ENCODE results near the gene LONRF3.
A peak's percentile ranks its signal among the peaks of the same experiment; 100 is the strongest.
"Not testable (repeated sequence)": the region's sequence is repeated elsewhere in the genome, so short reads cannot be mapped to it uniquely, and the experiment has no call there.

The LONRF3 gene

DNA sequence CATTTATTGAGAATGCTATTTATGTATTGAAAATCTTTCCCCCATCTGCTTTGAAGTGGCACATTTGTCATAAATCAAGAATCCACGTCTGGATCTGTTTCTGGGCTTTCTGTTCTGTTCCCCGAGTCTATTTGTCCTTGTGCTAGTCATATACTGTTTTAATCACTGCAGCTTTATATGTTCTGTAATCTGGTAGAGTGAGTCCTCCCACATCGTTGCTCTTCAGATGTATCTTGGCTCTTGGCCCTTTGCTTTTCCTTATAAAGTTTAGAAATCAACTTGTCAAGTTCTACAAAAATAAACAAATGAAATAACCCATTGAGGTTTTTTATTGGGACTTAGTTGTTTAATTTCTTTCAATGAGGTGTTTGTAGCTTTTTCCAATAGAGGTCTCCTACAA lies 29.0 kb downstream of the LONRF3 start:
- ATAC-seq (replicated peaks) (no peak), DNase-seq (no peak)
- Mint-ChIP-seq H3K9me3 (no peaks in the 10 kb centered on the region), H3K27me3 (no peaks in the 10 kb centered on the region), H3K4me3 (no peak overlapping the region), H3K4me1 (ENCODE audit: low read depth in 2 of 2) (peaks cover 0 to 15% of the 10 kb centered on the region in 2 donors), H3K36me3 (ENCODE audit: insufficient read depth) (peaks cover 39% of the 10 kb centered on the region), H3K27ac (no peak overlapping the region)

DNA sequence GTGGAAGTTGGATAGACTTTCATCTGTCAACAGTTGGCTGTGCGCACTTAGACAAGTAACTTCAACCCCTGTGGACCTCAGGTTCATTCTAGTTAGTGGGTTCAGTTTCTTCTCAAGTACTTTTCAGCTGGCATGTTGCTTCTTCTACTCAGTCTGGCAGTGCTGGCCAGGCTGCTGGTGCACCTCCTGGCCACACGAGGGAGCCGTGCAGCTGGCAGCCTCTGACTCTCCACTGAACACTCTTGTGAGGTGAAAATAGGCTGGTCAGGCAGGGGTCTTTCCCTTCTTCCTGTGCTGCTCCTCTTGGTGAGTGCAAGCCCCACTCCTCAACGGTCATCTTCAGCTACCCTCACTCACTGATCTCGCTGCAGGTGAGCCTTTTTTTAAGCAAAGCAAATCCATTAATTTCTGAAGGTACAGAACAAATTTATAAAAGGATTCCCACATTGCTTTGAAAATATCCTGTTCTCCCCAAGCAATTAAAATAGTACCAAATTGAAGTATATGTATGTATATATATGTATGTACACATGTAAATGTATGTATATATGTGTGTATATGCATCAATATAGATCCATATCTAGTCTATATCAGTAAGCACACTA lies 30.6 kb downstream of the LONRF3 start:
- DNase-seq (peak; percentile 17 to 28 (median 18)), ATAC-seq (replicated peaks) (peak; percentile 85)
- H3K27me3 Mint-ChIP-seq = no peaks in the 10 kb centered on the region
- H3K4me1 Mint-ChIP-seq (ENCODE audit: low read depth in 2 of 2) = peaks cover 0 to 12% of the 10 kb centered on the region in 2 donors
- H3K4me3 Mint-ChIP-seq = no peak overlapping the region
- no peaks in the 10 kb centered on the region for H3K9me3 Mint-ChIP-seq
- H3K36me3 Mint-ChIP-seq (ENCODE audit: insufficient read depth) = peaks cover 41% of the 10 kb centered on the region
- no peak overlapping the region for H3K27ac Mint-ChIP-seq

DNA sequence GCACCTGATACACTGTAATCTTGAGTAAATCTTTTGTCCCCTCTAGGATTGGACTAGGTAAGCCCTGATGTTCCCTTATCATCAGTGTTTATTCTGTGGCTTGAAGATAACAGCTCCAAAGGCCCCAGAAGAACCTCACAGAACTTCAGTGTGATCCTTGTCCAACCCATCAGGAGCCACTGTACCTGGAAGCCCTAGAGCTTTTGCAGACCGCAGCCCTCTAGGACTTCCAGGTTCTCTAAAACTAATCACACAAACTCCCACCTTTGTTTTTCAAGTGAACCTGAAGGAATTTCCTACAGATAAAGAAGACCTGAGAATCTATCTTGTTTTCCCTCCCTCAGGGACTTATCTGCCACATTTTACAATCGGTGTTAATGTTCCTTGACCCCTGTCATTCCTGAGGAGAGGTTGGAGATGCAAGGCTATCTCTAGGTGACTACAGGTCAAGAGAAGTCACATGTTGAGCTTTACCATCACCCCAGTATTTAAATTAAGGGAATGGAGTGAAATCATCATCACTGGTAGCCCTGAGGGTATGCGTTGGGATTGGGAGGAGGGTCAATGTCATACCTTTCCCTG lies 32.9 kb downstream of the LONRF3 start:
- no peaks in the 10 kb centered on the region for H3K27me3 Mint-ChIP-seq
- peaks cover 0 to 6% of the 10 kb centered on the region in 2 donors for H3K4me1 Mint-ChIP-seq (ENCODE audit: low read depth in 2 of 2)
- no peak for DNase-seq
- H3K36me3 Mint-ChIP-seq (ENCODE audit: insufficient read depth) = peaks cover 48% of the 10 kb centered on the region
- no peak overlapping the region for H3K27ac Mint-ChIP-seq
- H3K9me3 Mint-ChIP-seq = no peaks in the 10 kb centered on the region
- H3K4me3 Mint-ChIP-seq = no peak overlapping the region
- no peak for ATAC-seq (replicated peaks)

DNA sequence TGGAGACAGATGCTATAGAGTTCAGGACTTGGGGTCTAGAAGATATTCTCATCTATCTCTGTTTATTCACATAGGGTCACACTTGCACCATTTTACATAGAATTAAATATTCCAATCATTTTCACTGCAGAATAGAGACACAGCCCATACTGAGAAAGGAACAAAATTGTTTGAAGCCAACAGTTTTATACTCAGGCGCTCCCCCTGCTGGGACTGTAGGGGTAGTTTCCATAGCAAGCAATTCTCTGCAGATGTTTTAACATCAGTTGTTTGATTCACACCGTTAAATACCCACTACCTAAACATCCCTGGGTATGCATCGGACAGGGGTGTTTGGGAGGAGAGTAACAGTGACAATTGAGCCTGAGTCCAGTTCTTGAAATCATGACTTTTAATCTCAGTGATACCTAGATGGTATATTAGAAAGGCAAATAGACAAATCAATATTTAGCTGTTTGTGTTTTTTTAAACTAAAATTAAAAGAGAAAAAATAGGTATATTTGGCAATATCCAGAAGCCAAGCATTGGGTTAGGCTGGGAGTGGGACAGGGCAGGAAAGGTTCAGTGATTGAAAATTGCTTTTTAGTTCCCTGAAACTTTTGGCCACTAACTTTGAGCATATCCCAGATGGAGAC lies 33.8 kb downstream of the LONRF3 start:
- H3K4me1 Mint-ChIP-seq (ENCODE audit: low read depth in 2 of 2) = peaks cover 0 to 6% of the 10 kb centered on the region in 2 donors
- ATAC-seq (replicated peaks) (peak; percentile 35), DNase-seq (peak in 2 of 3 experiments; percentile 1 to 16)
- no peaks in the 10 kb centered on the region for H3K9me3 Mint-ChIP-seq
- H3K27me3 Mint-ChIP-seq = no peaks in the 10 kb centered on the region
- peaks cover 40% of the 10 kb centered on the region for H3K36me3 Mint-ChIP-seq (ENCODE audit: insufficient read depth)
- no peak overlapping the region for H3K4me3 Mint-ChIP-seq
- H3K27ac Mint-ChIP-seq = no peak overlapping the region

DNA sequence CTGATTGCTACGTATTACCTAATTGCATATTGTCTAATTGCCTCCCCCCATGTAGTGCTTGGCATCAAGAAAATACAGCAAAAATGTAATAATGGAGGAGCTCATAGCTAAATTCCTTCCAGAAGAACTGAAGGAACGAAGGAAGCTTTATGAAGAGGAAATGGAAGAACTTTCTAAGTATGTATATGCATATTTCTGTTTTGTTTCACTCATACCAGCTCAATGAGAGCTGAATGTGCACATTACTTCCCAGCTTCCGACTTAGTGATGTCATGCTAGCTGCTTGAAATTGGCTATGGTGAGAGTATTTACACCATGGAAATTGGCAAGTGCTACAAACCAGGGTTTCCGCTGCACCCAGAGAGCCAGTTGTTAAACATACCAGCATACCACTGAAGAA lies 34.7 kb downstream of the LONRF3 start:
- H3K27ac Mint-ChIP-seq = no peak overlapping the region
- H3K9me3 Mint-ChIP-seq = no peaks in the 10 kb centered on the region
- DNase-seq (no peak), ATAC-seq (replicated peaks) (no peak)
- H3K4me3 Mint-ChIP-seq = no peak overlapping the region
- peaks cover 0 to 3% of the 10 kb centered on the region in 2 donors for H3K4me1 Mint-ChIP-seq (ENCODE audit: low read depth in 2 of 2)
- peaks cover 44% of the 10 kb centered on the region for H3K36me3 Mint-ChIP-seq (ENCODE audit: insufficient read depth)
- no peaks in the 10 kb centered on the region for H3K27me3 Mint-ChIP-seq

DNA sequence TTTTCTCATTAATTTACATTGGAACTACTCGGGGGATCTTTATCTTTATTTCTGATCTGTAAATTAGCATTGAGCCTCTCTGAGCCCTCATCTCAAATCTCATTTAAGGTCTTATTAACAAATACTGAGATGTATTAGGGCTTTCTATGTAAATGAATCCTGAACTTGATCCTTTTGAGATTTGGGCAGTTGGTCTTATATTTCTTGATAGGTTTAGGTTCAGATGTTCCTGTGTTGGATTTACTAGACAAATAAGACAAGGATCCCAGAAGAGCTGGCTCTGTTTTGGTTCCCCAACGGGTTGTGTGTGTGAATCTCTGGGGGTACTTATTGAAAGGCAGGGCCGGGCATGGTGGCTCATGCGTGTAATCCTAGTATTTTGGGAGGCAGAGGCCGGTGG lies 36.1 kb downstream of the LONRF3 start:
- ATAC-seq (replicated peaks) = no peak
- Mint-ChIP-seq H3K4me1 (ENCODE audit: low read depth in 2 of 2) (no peaks in the 10 kb centered on the region), H3K27ac (no peak overlapping the region), H3K9me3 (no peaks in the 10 kb centered on the region), H3K4me3 (no peak overlapping the region), H3K27me3 (no peaks in the 10 kb centered on the region), H3K36me3 (ENCODE audit: insufficient read depth) (peaks cover 42% of the 10 kb centered on the region)
- DNase-seq = no peak

DNA sequence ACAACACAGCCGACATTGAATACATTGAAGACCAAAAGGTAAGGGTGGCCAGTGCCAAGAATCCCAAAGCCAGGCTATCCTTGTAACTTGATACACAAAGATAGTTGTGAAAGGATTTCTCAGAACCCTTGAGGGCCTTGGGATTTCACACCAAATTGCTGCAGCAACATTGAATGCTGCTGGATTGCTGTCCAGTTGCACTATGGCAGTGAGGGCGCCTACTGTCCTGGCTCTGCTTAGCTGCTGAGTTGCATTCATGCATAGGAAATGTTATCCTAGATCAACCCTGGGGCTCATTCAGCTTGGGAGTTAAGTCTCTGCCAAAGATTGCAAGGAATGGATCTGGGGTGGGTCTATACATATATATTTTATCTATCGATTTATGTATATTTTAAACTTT lies 38.7 kb downstream of the LONRF3 start:
- H3K9me3 Mint-ChIP-seq = no peaks in the 10 kb centered on the region
- H3K4me1 Mint-ChIP-seq (ENCODE audit: low read depth in 2 of 2) = no peaks in the 10 kb centered on the region
- no peak overlapping the region for H3K4me3 Mint-ChIP-seq
- no peak overlapping the region for H3K27ac Mint-ChIP-seq
- no peaks in the 10 kb centered on the region for H3K27me3 Mint-ChIP-seq
- ATAC-seq (replicated peaks) (no peak), DNase-seq (no peak)
- H3K36me3 Mint-ChIP-seq (ENCODE audit: insufficient read depth) = peaks cover 32% of the 10 kb centered on the region

DNA sequence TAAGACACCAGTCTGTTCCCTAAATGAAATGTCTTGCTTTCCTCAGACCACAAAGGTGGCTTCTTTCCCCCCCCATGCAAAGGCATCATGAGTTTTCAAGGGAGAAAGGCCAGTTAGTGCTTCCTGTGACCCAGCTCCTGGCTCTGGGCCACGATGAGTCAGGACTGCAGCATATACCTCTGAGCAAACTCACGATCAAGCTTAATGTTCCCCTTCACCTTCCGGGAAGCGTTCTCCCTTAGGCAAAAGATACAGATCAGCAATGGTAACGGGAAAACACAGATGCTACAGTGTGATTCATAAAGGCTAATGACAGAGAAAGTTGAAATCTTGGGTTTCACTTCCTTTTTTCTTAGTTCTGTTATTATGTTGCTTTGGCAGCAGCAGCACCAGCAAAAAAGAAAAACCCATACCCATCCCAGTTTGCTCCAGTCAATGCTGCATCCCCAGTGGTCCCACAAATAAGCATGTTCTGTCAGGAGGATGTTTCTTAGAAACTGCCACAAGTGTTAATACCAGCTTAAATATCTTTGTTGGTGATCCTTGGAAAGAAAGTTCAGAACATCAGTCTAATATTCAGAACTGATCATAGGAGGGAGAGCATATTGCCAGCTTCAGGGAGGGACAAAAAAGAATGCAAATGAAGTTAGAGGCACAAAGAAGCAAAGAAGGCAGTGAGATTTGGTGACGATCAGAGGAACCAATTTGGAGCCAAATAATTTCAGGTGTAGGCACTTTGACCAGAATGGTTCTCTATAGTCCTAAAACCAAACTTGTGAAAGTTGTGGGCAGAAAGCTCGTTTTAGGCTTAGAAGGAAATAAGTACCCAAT lies 41.2 kb downstream of the LONRF3 start:
- ATAC-seq (replicated peaks) (peak; percentile 16), DNase-seq (no peak)
- no peak overlapping the region for H3K4me3 Mint-ChIP-seq
- H3K36me3 Mint-ChIP-seq (ENCODE audit: insufficient read depth) = peaks cover 31% of the 10 kb centered on the region
- H3K9me3 Mint-ChIP-seq = no peaks in the 10 kb centered on the region
- peaks cover 0 to 2% of the 10 kb centered on the region in 2 donors for H3K4me1 Mint-ChIP-seq (ENCODE audit: low read depth in 2 of 2)
- H3K27ac Mint-ChIP-seq = peak overlapping the region in 1 of 2 donors; percentile 32
- H3K27me3 Mint-ChIP-seq = no peaks in the 10 kb centered on the region

DNA sequence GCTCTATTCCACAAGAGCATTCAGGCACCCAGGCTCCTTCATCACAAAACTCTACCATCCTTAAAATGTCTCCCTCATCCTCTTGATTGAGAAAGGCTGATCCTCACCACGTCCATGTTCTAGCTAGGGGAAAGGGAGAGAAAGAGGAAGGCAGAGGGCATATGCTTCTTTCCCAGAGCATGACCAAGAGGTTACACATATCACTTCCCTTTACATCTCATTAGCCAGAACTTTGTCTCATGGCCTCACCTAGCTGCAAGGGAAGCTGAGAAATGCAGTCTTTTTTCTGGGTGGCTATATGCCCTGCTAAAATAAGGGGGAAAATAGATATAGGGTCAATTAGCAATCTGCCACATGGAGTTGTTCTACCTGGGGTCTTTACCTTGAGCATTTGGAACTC lies 42.7 kb downstream of the LONRF3 start:
- no peak for DNase-seq
- H3K27me3 Mint-ChIP-seq = no peaks in the 10 kb centered on the region
- H3K36me3 Mint-ChIP-seq (ENCODE audit: insufficient read depth) = peaks cover 26% of the 10 kb centered on the region
- ATAC-seq (replicated peaks) = no peak
- H3K4me3 Mint-ChIP-seq = no peak overlapping the region
- no peaks in the 10 kb centered on the region for H3K9me3 Mint-ChIP-seq
- no peak overlapping the region for H3K27ac Mint-ChIP-seq
- peaks cover 0 to 2% of the 10 kb centered on the region in 2 donors for H3K4me1 Mint-ChIP-seq (ENCODE audit: low read depth in 2 of 2)

DNA sequence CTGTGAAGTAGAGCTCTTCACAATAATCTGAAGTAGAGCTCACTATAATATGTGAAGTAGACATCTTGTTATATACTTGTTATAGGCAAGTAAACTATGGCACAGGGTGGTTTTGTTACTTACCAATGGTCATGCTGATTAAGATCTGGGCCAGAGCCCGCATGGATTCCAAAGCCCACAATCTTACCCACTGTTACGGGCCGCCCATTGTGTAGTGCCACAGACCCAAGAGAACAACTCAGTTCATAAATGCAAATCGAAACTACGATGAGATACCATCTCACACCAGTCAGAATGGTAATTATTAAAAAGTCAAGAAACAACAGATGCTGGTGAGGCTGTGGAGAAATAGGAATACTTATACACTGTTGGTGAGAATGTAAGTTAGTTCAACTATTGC lies 51.5 kb downstream of the LONRF3 start:
- Mint-ChIP-seq H3K36me3 (ENCODE audit: insufficient read depth) (peaks cover 19% of the 10 kb centered on the region), H3K27ac (no peak overlapping the region), H3K4me3 (no peak overlapping the region), H3K9me3 (no peaks in the 10 kb centered on the region), H3K27me3 (no peaks in the 10 kb centered on the region), H3K4me1 (ENCODE audit: low read depth in 2 of 2) (no peaks in the 10 kb centered on the region)
- ATAC-seq (replicated peaks) (no peak), DNase-seq (no peak)

DNA sequence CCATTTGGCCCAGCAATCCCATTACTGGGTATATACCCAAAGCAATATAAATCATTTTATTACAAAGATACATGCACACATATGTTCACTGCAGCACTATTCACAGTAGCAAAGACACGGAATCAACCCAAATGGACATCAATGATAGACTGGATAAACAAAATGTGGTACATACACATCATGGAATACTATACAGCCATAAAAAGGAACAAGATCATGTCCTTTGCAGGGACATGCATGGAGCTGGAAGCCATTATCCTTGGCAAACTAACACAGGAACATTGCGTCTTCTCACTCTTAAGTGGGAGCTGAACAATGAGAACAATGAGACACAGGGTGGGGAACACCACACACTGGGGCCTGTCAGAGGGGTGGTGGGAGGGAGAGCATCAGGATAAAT lies 51.9 kb downstream of the LONRF3 start:
- not testable (repeated sequence) for DNase-seq; ATAC-seq (replicated peaks); H3K27ac Mint-ChIP-seq; H3K27me3 Mint-ChIP-seq; H3K9me3 Mint-ChIP-seq; H3K4me3 Mint-ChIP-seq; H3K4me1 Mint-ChIP-seq (ENCODE audit: low read depth in 2 of 2)
- peaks cover 19% of the 10 kb centered on the region for H3K36me3 Mint-ChIP-seq (ENCODE audit: insufficient read depth)

DNA sequence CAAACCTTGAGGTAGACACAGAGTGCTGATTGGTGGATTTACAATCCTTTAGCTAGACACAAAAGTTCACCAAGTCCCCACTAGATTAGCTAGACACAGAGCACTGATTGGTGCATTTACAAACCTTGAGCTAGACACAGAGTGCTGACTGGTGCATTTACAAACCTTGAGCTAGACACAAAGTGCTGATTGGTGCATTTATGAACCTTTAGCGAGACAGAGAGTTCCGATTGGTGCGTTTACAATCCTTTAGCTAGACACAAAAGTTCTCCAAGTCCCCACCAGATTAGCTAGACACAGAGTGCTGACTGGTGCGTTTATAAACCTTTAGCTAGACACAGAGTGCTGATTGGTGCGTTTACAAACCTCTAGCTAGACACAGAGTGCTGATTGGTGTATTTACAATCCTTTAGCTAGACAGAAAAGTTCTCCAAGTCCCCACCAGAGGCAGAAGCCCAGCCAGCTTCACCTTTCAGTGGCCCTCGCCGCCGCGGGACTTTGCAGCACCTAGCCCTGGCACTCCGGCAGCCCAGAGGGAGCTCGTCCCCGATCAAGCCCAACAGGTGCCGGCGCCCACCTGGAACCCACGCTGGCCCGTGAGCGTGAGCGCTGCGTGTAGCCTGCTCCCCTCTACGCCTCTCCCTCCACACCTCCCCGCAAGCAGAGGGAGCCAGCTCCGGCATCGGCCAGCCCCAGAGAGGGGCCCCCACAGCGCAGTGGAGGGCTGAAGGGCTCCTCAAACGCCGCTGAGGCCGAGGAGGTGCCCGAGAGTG lies 53.7 kb downstream of the LONRF3 start:
- not testable (repeated sequence) for ATAC-seq (replicated peaks)

DNA sequence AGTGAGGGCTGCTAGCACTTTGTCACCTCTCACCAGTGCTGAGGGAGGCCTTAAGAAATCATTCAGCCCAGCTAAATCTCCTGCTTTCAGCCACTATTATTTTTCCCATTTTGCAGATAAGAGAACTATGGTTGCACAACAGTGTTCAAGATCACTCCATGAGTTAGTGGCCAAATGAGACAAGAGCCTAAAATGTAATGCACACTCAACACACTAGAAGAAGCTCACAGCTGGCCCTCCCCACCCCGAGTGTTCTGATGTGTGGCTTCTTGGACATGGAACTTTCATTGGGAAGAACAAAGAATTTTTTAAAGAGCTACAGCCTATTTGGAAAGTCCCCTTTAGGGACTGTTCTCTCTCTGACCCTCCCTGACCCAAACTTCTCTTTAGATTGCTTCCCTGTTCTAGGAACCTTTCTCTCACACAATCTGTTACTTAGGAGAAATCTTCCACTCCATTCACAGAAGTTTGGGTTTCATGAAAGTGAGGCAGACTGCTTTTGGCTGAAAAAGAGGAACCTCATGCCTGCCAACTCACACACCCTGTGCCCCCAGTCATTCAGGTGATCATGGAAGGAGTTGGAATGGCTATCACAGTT lies 54.4 kb downstream of the LONRF3 start:
- no peak overlapping the region for H3K4me3 Mint-ChIP-seq
- peaks cover 0 to under 1% of the 10 kb centered on the region in 2 donors for H3K9me3 Mint-ChIP-seq
- no peaks in the 10 kb centered on the region for H3K4me1 Mint-ChIP-seq (ENCODE audit: low read depth in 2 of 2)
- ATAC-seq (replicated peaks) (no peak), DNase-seq (no peak)
- peaks cover 8 to 12% of the 10 kb centered on the region in 2 donors for H3K27me3 Mint-ChIP-seq
- no peak overlapping the region for H3K27ac Mint-ChIP-seq
- peaks cover 9% of the 10 kb centered on the region for H3K36me3 Mint-ChIP-seq (ENCODE audit: insufficient read depth)

More for the DNA sequence above, 53.7 kb downstream of the LONRF3 start:
- peaks cover 8 to 12% of the 10 kb centered on the region in 2 donors for H3K27me3 Mint-ChIP-seq
- not testable (repeated sequence) for H3K9me3 Mint-ChIP-seq; H3K27ac Mint-ChIP-seq; DNase-seq; H3K4me1 Mint-ChIP-seq (ENCODE audit: low read depth in 2 of 2); H3K4me3 Mint-ChIP-seq
- peaks cover 14% of the 10 kb centered on the region for H3K36me3 Mint-ChIP-seq (ENCODE audit: insufficient read depth)
